T-helper 2 cell treated with Interferon-gamma antibody and Interleukin-4, amounts not matched to agents 5 μg/mL and 100 μg/mL, for 36 hours (primary cell): ENCODE measurements around the gene PLPP1.

Experiments used
- DNase-seq: peaks from one replicate; pipeline ENCODE4 v3.0.0; 2021; ENCODE audit warnings: low spot score
- H3K27ac Mint-ChIP-seq: one replicate; pipeline ENCODE4 v1.8.0; 2021; ENCODE audit warnings: mild to moderate bottlenecking, mixed read lengths
- H3K27me3 Mint-ChIP-seq: one replicate; pipeline ENCODE4 v1.8.0; 2021; ENCODE audit warnings: low read depth, mixed read lengths
- H3K36me3 Mint-ChIP-seq: one replicate; pipeline ENCODE4 v1.8.0; 2021; ENCODE audit warnings: low read depth, mixed read lengths
- H3K4me1 Mint-ChIP-seq: one replicate; pipeline ENCODE4 v1.8.0; 2021; ENCODE audit warnings: low read depth, mixed read lengths
- H3K4me3 Mint-ChIP-seq: one replicate; pipeline ENCODE4 v1.8.0; 2022; ENCODE audit warnings: mild to moderate bottlenecking, moderate library complexity, mixed read lengths
- H3K9me3 Mint-ChIP-seq: one replicate; pipeline ENCODE4 v1.8.0; 2021; ENCODE audit warnings: mixed read lengths

Gene PLPP1

GRCh38 chr5:55384072-55384471 lies 150.7 kb downstream of the PLPP1 start:
- H3K27ac Mint-ChIP-seq: peak overlapping the region; percentile 18
- peaks cover 27% of the 10 kb centered on the region for H3K9me3 Mint-ChIP-seq
- DNase-seq: no peak
- H3K4me1 Mint-ChIP-seq: peaks cover 11% of the 10 kb centered on the region
- peaks cover 63% of the 10 kb centered on the region for H3K36me3 Mint-ChIP-seq
- peak overlapping the region; percentile 13 for H3K4me3 Mint-ChIP-seq
- H3K27me3 Mint-ChIP-seq: no peaks in the 10 kb centered on the region

GRCh38 chr5:55383254-55383653 lies 151.5 kb downstream of the PLPP1 start:
- DNase-seq: no peak
- Mint-ChIP-seq H3K9me3 (peaks cover 27% of the 10 kb centered on the region), H3K4me3 (no peak overlapping the region), H3K27ac (no peak overlapping the region), H3K4me1 (peaks cover 11% of the 10 kb centered on the region), H3K36me3 (peaks cover 65% of the 10 kb centered on the region), H3K27me3 (no peaks in the 10 kb centered on the region)

DNA sequence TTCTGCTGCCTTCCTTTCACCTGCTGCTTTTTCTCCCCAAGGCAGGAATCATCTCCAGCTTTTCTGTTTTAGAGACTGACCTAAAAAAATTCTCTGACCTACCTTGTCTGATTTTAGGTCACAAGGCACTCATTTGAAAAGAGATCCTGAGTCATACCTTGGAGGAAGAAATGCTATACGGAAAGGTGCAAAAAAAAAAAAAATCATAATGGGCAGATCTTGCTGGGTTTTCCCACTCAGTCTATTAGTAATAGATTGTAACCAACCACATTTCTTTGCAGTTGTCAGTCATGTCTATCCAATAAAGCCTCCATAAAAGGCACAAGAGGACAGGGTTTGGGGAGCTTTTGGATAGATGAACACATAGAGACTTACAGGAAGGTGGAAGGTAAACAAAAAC lies 157.0 kb downstream of the PLPP1 start:
- H3K27ac Mint-ChIP-seq: no peak overlapping the region
- H3K4me3 Mint-ChIP-seq: no peak overlapping the region
- H3K36me3 Mint-ChIP-seq: peaks cover 64% of the 10 kb centered on the region
- DNase-seq: no peak
- H3K27me3 Mint-ChIP-seq: no peaks in the 10 kb centered on the region
- H3K9me3 Mint-ChIP-seq: peaks cover 20% of the 10 kb centered on the region
- no peaks in the 10 kb centered on the region for H3K4me1 Mint-ChIP-seq
